Activated CD4-positive, alpha-beta T cell treated with anti-CD3 and anti-CD28 coated beads, Interleukin-2, amount 50 U/mL, for 24 hours (primary cell): Measurements from ENCODE around the gene HRH3.
A peak's percentile ranks its signal among the peaks of the same experiment; 100 is the strongest.

Source experiments
- DNase-seq, 2 donors: peaks; one replicate each; pipeline ENCODE4 v3.0.0-alpha.2; 2020; ENCODE audit warnings: low read depth in 1 of 2, low spot score in 1 of 2

Gene HRH3

DNA sequence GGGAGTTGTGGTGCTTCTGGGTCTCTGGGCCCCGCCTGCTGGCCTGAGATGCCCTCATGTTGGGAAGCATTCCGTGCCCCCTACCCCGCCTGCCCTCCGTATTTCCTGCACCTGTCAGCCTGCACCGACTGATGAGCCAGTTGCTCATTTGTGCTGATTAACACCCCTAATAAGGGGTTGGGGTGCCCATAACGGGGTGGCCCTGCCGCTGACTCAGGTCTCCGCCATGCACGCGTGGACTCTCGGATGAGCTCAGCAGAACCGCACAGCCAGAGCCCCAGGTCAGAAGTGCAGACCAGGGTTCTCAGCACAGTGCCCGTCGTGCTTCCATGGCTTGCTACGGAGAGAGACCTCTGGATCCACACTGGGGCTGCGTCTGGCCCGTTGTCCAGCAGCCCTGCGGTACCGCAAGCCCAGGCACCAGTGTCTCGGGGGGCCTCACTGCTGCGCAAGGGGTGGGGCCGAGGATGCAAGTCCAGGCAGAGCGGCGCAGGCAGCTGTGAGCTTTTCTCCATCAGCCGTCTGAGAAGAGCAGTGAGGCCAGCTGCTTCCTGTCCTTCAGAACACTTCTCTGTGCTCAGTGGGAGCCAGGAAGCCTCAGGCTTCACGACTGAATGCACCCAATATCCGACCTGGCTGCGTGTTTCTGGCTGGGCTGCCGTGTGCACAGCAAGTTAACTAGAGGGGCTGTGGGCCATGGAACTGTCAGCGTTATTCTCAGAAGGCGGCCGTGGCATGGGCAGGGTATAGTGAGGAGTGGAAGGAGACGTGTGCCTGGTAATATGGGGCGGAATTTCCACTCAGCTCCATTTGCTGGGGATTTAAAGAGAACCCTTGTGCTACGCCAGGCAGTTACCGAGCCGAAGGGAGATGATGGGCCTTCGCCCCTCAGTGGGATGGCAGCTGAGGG is 18.6 kb downstream of the HRH3 start:
- no peak for DNase-seq

DNA sequence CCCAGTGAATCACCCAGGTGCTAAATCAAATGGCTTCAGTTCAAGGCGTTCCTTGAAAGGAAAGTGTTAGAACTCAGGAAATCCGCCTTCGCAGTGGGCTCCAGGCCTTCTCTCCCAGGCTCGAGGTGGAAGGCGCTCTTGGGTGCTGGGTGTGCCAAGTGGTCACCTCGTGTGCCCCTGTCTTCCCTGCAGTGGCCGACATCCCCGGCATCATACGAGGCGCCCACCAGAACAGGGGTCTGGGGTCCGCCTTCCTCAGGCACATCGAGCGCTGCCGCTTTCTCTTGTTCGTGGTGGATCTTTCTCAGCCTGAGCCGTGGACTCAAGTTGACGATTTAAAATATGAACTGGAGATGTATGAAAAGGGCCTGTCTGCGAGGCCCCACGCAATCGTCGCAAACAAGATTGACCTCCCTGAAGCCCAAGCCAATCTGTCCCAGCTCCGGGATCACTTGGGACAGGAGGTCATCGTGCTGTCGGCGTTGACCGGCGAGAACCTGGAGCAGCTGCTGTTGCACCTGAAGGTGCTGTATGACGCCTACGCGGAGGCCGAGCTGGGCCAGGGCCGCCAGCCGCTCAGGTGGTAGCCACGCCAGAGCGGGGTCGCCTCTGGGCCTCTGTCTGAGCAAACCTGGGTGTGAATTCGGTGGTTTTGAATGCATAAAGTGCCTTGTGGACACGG is 19.4 kb downstream of the HRH3 start:
- no peak for DNase-seq

GRCh38 chr20:62198931-62199330 is 21.1 kb downstream of the HRH3 start:
- no peak for DNase-seq

- DNase-seq: no peak
Observed at GRCh38 chr20:62198496-62198895, 21.6 kb downstream of the HRH3 start.

DNA sequence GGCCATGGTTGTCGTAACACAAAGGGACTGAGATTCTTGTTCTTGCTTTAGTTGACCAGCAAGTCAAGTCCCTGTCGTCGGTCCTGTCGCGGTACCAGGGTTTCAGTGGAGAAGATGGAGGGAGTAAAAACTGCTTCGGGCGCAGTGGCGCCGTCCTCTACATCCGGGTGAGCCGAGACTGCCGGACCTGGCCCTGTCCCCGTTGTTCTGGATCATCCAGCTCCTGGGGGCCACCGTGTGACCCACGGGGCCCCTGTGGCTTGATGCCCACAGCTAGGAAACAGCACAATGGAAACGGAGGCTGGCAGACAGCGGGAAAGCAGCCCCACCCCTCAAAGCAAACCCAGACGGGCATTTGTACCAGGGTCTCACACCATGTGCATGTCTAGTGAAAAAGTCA is 22.3 kb downstream of the HRH3 start:
- DNase-seq: no peak

DNA sequence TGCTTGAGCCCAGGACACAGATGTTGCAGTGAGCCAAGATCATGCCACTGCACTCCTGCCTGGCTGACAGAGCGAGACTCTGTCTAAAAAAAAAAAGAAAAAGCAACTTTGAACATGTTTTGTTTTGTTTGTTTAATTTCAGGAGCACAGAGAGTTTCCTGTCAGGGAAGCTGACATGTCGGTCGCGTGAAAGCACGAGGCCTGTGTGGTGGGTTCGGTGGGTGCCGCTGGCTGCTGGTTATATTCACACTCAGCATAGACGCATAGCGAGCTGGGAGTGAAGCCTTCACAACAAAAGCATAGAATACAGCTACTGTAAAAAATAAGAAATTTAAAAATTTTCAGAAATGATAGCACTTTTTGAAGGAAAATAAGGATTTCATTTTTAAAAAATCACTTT is 22.8 kb downstream of the HRH3 start:
- no peak for DNase-seq

GRCh38 chr20:62196286-62196685 is 23.8 kb downstream of the HRH3 start:
- DNase-seq: no peak

- no peak for DNase-seq
Observed at GRCh38 chr20:62195736-62196135, 24.3 kb downstream of the HRH3 start.

DNA sequence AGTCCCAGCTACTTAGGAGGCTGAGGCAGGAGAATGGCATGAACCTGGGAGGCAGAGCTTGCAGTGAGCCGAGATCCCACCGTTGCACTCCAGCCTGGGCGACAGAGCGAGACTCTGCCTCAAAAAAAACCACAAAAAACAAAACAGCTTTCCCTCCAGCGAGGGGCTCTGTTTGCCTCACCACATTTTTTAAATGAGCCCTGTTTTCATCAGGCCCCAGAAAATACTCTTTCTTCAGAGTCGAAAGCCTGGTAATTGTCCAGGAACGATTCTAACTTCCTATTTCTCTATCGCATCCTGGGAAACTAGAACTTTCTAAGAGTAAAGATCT is 25.0 kb downstream of the HRH3 start:
- no peak for DNase-seq

GRCh38 chr20:62193079-62194025 is 26.7 kb downstream of the HRH3 start:
- DNase-seq: no peak

GRCh38 chr20:62192635-62193034 is 27.4 kb downstream of the HRH3 start:
- DNase-seq: no peak

DNA sequence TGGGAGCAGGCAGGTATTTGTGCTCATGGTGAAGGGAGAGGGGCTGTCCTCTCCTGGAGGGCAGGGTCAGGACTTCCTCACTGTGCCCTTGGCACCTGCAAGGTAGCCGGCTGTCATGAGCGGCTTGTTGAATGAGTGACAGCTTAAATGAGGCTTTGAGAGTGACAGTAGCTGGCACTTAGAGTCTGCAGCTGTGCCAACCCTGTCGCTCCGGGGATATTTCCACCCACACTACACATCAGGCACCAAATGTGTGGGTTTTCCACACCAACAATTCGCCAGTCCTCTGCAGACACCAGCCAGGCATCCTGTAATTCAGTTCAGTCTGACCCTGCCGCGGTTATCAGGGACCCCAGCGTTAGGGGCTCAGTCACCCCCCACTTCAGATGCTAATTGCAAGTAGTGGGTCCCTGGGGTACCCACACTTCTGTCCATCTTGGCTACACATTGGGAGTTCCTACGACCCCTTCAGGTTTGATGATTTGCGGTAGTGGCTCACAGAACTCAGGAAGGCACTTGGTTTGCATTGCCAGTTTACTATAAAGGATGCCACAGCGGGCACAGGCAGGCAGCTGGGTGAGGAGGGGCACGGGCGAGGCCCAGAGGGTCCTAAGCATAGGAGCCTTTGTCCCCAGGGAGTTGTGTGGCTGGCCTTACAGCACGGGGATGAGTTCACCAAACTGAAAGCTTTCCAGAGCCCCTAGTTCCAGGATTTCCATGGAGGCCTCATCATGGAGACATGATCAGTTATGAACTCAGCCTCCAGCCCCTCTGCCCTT is 28.1 kb downstream of the HRH3 start:
- no peak for DNase-seq

- DNase-seq: no peak
Observed at GRCh38 chr20:62190639-62191411, 29.3 kb downstream of the HRH3 start.

DNA sequence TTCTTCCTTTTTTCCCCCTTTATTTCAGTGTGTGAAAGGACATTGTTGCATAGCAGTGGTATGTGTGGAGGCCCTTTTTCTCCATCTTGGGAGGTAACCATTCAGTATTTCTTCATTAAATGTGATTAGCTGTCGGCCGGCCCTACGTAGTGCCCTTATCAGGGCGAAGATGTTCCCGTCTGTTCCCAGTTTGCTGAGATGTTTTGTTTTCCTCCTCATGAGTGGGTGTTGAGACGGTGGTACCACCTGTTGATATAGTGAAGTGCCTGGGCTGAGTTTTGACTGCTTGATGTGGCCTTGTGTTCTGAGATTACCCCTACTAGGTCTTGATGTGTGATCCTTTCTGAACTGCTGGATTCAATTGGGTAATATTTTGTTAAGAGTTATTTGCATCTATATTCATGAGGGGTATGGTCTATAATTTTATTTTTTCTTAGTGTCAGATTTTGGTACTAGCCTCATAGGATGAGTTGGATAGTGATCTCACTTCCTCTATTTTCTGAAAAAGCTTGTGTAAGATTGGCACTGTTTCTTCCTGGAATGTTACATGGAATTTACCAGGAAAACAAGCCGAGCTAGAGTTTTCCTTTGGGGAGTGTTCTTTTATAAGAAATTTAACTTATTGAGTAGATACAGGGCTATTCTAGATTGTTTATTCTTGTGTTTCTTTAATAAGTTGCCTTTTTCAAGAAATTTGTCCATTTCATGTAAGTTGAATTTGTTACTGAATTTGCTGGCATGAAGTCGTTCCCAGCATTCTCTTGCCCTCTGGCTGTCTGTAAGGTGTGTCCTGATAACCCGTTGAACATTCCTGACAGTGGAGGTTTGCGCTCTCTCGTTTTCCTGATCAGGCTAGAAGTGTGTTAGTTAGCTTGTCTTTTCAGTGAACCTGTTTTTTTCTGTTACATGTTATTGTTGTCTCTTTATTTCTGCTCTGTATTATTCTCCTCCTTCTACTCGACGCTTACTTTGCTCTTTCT is 32.9 kb downstream of the HRH3 start:
- no peak for DNase-seq

- DNase-seq: no peak
Observed at GRCh38 chr20:62186096-62186426, 34.0 kb downstream of the HRH3 start.

DNA sequence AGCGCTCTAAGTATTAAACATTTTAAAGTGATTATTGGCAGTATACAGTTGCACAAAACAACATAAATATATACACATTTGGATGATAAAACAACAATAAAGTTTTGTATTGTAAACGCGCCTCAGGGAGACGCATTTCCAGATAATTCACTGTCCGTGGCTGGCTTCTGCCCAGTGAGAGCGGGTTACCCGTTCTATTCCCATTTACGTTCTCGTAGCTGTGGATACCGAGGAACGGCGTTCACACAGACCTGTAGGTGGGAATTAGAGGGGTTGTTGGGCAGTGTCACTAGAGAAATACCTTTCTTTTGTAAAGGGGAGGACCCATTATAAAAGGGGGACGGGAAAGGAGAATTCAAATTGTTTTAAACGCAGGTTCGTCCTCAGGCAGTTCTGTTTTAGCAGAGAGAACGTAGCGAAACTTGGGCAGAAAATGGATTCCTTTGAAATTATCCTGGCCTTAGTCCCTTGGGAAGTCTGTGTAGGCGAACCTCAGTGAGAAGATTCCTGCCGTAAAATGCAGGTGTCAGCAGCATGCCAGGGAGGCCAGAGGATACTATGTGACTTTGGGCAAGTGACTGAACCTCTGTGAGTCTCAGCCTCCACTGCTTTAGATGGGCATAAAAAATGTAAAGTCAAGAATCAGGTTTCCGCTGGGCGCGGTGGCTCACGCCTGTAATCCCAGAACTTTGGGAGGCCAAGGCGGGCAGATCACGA is 36.5 kb downstream of the HRH3 start:
- DNase-seq: no peak

- peak; percentile 79 to 95 for DNase-seq
Observed at GRCh38 chr20:62182469-62183425, 37.3 kb downstream of the HRH3 start, which contains the start of gene MTG2. Gene MTG2, plus strand, starts transcription at chr20:62183028. Its CDS starts 10,393 bp downstream, at chr20:62193421.
